GM21737 (cell line): ENCODE measurements around the gene ZBP1.

Source experiments
- ATAC-seq: cut with Tn5 transposase; IDR thresholded peaks from one replicate; pipeline ENCODE4 v1.9.1; 2021; ENCODE audit warnings: mild to moderate bottlenecking, moderate library complexity; ENCODE audit not compliant: unreplicated experiment

ZBP1 gene, protein sequence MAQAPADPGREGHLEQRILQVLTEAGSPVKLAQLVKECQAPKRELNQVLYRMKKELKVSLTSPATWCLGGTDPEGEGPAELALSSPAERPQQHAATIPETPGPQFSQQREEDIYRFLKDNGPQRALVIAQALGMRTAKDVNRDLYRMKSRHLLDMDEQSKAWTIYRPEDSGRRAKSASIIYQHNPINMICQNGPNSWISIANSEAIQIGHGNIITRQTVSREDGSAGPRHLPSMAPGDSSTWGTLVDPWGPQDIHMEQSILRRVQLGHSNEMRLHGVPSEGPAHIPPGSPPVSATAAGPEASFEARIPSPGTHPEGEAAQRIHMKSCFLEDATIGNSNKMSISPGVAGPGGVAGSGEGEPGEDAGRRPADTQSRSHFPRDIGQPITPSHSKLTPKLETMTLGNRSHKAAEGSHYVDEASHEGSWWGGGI

DNA sequence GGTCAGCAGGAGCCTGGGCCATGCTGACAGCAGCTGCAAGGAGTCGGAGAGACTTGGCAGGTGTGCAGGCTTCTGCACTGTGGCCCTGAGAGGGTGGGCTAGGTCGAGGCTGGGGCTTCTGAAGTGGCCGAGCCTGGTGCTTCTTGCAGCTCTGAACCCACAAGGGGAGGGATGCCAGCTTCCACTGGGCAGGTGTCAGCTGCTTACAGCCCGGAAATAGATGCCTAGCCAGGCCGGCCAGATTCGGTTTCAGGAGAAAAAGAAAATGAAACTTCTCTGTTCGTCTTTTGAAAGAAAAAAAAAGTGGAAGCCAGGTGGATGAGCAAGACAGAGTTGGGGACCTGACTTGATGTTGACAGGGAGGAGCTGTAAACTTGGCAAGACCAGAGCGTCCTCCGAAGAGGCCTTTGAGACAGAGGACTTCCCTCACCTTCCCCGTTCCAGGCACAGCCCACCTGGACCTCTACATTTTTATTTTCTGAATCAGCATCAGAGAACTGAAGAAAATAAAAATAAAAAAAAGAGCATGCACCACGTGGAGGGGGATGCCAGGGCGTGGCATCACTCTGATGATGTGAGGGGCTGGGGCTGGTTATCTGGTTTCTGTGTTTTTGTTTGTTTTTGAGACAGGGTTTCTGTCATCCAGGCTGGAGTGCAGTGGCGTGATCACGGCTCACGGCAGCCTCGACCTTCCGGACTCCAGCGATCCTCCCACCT, at the start of gene ZBP1:
ZBP1 (minus strand) TSS at position 153 of the 717 bp plus-strand sequence; CDS start at position 22, 131 bp downstream.
- ATAC-seq: peak; percentile 48

DNA sequence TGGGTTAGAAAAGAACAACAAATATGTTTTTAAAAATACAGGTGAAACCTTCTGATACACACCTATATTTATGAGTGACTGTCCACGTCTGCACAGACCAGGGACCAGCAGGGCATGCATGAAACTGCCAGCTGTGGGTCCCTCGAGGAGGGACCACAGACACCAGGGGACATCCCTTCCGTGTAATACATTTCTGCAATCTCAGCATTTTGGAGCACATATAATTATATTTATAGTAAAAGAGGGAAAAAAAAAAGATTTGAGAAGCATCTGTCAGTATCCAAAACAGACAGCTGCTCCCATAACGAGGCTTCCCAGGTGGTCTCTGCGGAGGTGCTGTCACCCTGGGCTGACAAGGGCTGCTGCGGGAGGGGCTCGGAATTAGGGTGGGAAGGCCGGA, 49.4 kb upstream of the ZBP1 start:
- ATAC-seq: no peak

DNA sequence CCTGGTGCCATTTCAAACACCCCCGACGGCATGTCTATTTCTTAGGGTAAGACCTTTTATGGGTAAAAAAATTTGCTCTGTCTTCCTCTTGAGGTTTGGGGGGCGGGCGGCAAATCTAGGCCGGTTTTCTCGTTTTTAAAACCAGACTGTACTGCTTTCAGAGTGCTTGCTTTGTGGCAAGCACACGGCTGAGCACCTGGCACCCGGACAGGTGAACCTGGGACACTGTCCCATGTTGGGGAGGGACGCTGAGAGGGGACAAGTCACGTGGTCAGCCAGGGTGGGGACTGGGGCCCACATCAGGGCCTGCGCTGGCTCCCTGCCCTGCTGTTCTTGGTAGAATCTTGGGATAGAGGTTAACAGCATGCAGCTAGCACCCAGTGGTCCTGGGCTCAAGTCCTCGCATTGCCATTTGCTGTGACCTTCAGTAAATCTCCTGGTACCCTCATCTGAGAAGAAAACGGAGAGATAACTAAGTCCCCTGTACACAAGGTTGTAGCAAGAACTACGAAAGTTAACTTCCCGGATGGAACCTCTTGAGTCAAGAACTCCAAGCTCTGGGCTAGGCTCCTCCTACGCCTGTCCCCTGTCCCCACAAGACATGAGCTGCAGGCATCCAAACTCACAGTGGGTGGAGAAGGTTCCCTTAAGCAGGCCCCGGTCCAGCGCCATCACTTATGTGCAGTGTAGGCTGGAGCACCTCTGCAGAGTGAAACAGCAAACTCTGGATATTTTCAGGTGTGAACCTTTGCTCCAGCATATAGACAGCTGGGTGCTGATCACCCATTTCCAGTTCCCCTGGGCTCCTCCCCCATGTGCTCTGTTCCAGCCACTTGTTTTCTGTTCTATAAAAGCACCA, 47.9 kb upstream of the ZBP1 start:
- no peak for ATAC-seq

DNA sequence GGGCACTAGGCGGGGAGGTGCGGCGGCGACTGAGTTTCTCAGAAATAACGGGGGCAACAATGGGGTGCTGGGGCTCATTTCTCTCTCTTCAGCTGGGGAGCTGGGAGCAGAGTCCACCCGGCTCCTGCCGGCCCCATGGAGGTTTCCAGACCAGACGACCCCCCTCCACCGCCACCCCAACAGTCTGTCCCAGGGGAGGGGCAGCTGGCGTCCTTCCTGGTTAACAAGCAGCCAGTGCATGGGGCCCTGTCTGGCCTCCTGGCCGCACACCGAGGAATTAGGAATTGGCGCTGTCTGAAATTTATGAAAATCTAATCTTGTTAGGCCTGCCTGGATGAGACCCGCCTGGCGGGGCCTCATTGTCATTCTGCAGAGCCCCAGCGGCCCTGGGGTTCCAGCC, 47.2 kb upstream of the ZBP1 start:
- ATAC-seq: no peak

DNA sequence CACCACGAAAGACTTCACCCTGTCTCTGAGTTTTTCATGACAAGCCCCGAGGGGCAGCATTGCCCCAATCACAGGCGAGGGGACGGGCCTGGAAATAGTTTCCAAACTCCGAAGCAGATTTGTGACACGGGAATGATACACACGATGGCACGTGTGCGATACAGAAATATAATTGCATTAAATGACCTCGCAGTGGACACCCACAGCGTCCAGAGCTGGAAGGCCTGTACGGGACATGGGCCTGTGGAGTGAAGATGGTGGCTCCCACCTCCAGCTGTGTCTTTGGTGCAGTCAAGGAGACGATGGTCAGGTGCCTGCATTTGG, 46.6 kb upstream of the ZBP1 start:
- no peak for ATAC-seq

DNA sequence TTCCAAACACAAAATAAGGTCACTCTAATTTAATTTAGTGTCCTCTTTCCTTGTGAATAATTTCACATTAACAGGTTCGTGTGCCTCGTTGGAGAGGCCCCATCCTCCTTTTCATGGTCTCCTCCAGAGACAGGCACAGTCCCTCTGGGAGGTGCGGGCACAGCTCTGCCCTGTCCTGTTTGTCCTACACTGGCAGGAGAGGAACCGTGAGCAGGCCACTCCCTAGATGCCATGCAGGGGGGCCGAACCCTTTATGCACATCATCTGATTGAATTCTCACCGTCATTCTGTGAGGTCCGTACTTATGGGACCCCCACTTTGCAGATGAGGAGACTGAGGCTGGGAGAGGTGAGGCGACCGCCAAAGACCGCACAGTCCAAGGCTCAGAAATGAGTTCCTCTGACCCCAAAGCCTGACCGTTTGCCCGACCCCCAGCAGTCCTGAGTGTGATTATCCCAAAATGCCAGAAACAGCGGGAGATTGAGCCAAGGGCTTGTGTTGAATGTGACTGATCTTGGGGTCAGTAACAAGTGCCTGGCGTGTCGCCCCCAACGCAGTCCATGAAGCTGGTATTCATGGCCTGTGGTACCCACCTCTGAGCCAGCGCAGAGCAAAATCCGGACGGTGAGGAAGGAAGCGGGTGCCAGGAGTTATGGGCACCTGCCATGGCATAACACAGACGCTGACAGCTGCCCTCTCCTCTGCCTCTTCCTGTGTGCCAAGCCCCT, 46.0 kb upstream of the ZBP1 start:
- no peak for ATAC-seq

DNA sequence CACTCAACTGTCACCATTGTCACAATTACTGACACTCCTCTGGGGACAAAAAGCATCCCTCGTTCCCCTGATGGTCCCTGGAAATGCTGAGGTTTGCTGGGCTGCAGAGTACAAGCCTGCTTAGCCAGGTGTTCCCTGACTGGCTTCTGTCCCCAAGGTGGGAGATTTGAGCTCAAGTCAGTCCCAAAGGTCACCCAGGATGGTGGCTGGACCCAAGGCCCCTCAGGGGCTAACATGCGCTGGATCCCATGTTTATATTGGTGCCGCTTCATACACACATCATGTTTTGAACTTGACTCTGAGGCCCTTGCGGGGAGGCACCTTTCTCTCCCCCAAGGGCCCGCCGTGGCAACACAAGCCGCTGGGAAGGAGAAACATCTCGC, 45.4 kb upstream of the ZBP1 start:
- no peak for ATAC-seq

DNA sequence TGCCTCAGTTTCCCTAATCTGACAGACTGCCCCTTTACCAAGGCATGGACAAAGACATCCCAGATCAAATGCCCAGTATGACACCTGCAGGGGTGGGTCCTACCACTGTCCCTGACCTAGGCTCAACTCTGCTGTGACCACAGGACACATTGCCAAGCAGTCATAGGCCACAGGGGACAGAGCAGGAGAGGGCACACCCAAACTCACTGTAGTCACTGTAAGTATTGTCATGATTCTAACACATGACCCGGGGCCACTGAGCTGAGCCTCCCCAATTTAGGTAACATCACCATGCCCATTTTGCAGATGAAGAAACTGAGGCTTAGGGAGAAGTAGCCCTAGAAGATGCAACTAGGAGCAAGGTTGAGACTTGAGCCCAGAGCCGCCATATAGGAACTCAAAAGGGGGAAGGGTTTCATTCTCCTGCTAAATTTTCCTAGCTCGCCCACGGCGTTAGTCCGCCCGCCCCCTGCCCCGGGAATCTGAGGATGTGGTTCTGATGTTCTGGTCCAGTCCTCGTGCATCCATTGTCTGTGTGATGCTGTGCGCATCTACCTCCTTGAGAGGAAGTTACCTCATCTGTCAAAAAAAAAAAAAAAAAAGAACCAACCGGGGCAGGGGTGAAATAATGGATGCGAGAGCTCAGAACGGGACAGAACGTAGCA, 44.8 kb upstream of the ZBP1 start:
- ATAC-seq: no peak

DNA sequence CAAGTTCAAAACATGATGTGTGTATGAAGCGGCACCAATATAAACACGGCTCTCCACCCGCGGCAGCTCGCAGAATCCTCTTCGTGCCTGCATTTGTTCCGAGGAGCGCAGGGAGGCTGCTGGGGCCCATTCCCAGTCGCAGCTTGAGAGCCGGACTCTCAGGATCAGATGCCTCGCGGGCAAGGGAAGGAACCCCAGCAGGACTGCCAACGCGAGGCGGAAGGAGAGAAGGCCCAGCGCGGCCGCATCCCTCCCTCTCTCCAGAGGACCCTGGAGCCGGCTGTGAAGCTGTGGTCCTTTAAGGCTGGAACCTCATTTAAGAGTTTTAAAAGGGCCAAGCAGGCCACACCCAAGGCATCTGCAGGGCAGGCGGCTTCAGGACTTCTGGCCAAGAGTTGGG, 44.2 kb upstream of the ZBP1 start:
- no peak for ATAC-seq

DNA sequence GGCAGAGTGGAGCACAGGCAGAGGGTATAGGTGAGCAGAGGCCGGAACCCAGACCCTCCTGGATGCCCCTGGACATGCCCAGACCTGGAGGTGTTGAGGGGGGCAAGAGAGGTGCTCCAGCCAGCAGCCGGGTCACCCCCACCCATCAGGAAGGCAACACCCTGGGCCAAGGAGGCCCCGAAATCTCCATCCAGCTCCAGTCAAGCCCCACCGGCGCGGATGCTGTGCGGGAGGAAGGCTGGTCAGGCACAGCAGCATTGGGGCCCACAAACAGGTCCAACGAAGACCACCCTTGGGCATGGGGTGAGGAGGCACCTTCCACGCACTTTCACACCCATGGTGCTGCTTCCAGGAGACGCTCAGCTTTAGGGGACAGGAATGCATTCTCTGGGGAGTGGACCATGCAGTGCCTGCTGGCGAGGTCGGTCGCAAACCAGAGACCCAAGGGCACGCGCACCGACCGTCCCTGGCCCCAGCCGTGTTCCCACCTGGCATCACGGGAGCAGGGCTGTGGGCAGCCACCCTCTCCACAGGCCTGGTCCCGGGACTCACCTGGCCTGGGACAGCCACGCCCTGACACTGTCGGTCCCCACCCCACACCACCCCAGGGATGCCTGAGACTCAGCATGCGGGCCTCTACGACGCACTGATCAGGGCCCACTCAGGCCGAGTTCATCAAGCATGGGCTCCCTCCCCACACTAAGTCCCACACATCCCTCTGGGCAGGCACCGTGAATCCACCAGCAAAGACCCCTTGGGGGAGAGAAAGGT, 43.6 kb upstream of the ZBP1 start:
- no peak for ATAC-seq

DNA sequence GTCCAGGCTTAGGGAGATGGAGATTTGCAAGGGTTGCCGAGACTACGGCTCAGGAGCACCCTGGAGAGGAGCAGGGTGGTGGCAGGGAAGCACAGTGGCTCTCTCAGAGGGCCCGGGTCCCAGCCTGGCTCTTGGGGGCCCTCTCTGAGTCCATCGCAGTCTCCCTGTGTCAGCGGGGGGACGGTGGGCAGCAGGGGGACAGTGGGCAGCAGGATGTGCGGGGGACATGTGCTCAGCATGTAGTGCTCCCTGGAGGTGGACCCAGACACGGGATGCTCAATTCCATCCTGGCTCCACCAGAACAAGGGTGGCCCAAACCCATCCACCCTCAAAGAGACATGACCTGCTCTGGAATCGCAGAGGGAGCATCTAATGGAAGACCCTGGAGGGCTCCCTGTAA, 43.0 kb upstream of the ZBP1 start:
- ATAC-seq: no peak

DNA sequence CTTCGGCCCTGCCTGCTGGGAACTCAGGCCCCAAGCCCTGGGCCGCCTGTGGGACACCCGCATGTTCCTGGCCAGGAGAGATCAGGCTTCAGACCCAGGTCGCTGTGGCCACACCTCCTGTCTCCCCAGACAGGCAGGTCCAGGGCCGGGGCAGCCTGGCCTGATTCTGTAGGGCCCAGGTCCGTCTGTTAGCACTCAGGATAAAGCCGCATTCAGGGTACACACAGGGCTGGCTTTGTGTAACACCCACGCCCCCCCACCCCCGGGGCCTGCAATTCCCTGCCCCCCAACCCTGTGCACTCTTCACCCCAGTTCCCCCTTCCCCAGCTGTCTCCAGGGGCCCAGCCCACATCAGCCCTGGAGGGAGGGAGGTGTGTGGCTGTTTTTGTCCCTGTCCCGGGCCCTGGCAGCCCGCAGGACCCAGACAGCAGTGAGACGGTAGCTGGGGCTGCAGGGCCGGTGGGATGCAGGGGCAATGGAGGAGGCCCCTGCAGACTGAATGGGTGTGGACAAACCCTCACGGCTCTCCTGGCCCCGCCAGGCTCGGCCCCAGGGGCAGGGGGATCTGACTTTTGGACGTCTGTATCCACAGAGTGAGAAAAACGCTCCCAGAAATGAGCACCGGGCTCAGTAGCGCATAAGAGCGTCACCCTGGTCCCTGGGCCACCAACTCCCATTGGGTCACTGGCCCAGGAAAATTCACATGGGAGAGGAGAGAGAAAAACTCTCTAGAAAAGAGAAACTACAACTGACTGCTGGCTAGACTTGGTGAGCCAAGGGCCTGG, 42.4 kb upstream of the ZBP1 start:
- no peak for ATAC-seq

DNA sequence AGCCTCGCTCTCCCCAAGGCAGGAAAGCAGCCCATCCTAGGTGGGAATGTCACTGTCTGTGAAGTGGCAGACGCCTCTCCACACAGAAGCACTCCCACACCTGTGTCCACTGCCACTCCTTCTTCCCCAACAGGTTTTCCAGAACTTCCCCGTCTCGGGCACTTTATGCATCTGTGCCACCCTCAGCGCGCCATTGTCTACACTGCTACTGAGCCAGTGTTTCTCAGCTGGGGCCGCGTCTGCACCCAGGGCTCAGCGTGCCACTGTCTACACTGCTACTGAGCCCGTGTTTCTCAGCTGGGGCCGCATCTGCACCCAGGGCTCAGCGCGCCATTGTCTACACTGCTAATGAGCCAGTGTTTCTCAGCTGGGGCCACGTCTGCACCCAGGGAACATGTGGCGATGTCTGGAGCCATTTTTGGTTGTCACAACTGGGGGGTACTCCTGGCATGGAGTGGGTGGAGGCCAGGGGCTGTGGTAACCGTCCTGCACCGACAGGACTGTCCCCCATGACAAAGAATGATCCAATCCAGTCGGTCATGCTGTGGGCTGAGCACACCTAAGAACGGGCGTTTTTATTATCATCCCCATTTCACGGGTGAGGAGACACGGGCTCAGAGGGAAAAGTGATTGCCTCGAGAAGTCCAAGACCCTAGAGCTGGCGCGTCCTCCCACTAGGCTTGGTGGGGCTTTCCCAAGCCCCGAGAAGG, 41.7 kb upstream of the ZBP1 start:
- ATAC-seq: no peak

DNA sequence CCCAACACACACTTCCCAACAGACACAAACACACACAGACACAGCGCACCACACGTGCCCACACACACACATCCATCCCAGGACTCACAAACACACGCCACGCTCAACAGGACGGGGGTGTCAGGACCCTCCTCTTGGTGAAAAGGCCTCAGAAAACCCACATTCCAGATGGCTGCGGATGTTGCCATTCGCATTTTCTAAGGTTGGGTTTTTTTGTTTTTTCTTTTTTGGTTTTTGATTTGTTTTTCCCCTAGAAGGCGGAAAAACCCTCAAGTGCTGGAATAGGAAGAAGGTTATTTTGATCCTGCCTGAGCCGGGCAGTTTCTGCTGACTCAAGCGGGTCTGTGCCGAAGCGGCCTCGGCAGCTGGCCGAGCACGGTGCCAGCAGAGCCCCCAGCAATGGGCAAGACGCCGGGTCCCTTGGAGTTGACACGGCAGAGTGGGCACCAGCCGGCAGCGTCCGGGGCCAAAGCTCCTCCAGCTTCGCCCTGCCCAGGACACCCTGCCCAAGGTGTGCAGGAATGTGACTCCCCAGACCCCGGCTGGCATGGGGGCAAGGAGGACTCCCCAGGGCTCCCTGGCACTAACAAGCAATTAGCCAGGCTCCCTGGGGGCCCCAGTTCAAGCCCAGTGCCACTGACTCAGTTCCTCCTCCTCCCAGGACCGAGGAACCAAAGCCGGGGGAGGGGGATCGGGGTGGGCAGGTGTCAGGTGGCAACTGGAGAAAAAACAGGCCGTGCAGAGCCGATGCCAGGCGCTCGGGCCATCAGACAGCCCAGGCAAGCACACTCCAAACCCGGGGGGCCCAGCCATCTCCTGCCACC, 40.9 kb upstream of the ZBP1 start:
- no peak for ATAC-seq

DNA sequence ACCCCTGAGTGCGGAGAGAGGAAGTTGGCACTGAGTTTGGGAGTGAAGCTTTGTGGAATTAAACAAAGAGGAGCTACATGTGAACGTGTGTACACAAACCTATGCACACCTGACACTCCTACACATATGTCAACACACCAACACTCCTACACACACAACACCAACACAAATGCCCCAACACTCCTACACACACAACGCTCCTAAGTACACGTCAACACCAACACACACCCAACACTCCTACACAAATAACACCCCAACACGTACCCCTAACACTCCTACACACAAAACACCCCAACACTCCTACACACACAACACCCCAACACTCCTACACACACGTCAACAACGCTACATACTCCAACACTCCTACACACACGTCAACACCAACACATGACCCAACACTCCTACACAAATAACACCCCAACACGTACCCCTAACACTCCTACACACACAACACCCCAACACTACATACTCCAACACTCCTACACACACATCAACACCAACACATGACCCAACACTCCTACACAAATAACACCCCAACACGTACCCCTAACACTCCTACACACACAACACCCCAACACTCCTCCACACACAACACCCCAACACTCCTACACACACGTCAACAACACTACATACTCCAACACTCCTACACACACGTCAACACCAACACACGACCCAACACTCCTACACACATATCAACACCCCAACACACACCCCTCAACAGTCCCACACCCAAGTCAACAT, 40.1 kb upstream of the ZBP1 start:
- ATAC-seq: no peak

DNA sequence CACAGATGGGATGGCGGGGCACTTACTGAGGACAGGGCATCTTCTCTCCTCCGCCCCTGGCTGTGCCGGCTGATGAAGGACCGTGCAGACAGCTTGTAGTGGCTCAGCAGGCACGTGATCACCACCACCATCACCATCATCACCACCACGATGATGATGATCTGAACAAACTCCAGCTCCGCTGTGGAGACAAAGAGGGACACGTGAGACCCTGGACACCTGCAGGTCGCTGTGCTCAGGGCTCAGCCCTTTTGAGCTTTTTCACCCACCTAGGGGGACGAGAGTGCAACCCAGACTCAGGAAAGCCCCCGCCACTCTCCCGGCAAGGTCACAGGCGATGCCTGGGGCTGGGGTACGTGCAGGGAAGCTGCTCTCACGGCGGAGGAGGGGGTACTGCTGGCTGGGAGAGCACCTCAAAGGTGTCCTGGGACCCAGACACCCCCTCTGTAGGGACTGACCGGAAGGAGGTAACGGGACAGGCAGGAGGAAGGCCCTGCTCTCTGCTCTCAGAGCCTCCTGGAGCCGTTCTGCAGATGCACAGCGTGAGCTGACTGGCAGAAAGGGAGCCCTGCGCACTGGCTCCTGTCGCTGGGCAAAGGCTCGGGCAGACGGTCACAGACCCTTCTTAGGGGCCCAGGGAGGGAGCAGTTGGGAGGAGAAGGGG, 39.4 kb upstream of the ZBP1 start:
- ATAC-seq: no peak
